Vagina (tissue), 2 donors: ENCODE measurements around the gene ADGRE3. TPM values are rescaled to one million over a fixed set of nuclear protein-coding genes. Genes with fewer than 3 reads are reported as not detected.

ENCODE experiments used
- DNase-seq, 2 donors: peaks; one replicate each; pipeline ENCODE4 v3.0.0-alpha.2; 2017; ENCODE audit errors: extremely low spot score in 2 of 2
- H3K27ac ChIP-seq: fragments of 200-600 bp; sonication (generic); one replicate; pipeline ENCODE4 v1.5.1; 2019
- H3K27me3 ChIP-seq: fragments of 200-600 bp; sonication (generic); one replicate; pipeline ENCODE4 v1.5.1; 2019
- H3K36me3 ChIP-seq, 2 donors: fragments of 200-600 bp; sonication (generic); one replicate each; pipeline ENCODE4 v1.5.1; 2017 to 2019
- H3K4me1 ChIP-seq: fragments of 200-600 bp; sonication (generic); one replicate; pipeline ENCODE4 v1.5.1; 2019
- H3K4me3 ChIP-seq, 2 donors: fragments of 200-600 bp; sonication (generic); 1 replicate in 1 of 2; 2 replicates in 1 of 2; pipeline ENCODE4 v1.5.1; 2016 to 2019
- H3K9me3 ChIP-seq: fragments of 200-600 bp; sonication (generic); one replicate; pipeline ENCODE4 v1.5.1; 2019
- POLR2A ChIP-seq, 2 donors: fragments of 450-650 bp; IDR thresholded peaks; one replicate each; pipeline ENCODE4 v1.6.1; 2017; ENCODE audit warnings: antibody characterized with exemption in 2 of 2, mild to moderate bottlenecking in 2 of 2, moderate library complexity in 2 of 2
- POLR2AphosphoS5 ChIP-seq, 2 donors: sonication (generic); formaldehyde crosslinking; IDR thresholded peaks; one replicate each; pipeline ENCODE4 v1.9.0; 2017; ENCODE audit warnings: antibody characterized with exemption in 2 of 2, mild to moderate bottlenecking in 2 of 2, low read depth in 1 of 2; ENCODE audit not compliant: insufficient read depth in 1 of 2
- intact Hi-C: fragments of 100-400 bp; cut with DNase I; formaldehyde crosslinking; loops from one replicate; pipeline ENCODE4 v1.15.1; 2023
- total RNA-seq: library from RNA; depleted of rRNA; stranded (reverse); fragments of >200 nt; gene quantifications from one replicate; pipeline ENCODE4 v1.2.3, GENCODE V29; 2016
- TF ChIP-seq, protein P1 (sequence below), 3 experiments: fragments of 450-650 bp in 2 of 3; fragments of 200-600 bp in 1 of 3; sonication (generic) in 1 of 3; IDR thresholded peaks; one replicate each; pipeline ENCODE4 v1.5.1; 2017 to 2019; ENCODE audit warnings: antibody characterized with exemption in 3 of 3, mild to moderate bottlenecking in 2 of 3, moderate library complexity in 2 of 3

Gene ADGRE3, protein sequence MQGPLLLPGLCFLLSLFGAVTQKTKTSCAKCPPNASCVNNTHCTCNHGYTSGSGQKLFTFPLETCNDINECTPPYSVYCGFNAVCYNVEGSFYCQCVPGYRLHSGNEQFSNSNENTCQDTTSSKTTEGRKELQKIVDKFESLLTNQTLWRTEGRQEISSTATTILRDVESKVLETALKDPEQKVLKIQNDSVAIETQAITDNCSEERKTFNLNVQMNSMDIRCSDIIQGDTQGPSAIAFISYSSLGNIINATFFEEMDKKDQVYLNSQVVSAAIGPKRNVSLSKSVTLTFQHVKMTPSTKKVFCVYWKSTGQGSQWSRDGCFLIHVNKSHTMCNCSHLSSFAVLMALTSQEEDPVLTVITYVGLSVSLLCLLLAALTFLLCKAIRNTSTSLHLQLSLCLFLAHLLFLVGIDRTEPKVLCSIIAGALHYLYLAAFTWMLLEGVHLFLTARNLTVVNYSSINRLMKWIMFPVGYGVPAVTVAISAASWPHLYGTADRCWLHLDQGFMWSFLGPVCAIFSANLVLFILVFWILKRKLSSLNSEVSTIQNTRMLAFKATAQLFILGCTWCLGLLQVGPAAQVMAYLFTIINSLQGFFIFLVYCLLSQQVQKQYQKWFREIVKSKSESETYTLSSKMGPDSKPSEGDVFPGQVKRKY
- total RNA-seq, result not detected

DNA sequence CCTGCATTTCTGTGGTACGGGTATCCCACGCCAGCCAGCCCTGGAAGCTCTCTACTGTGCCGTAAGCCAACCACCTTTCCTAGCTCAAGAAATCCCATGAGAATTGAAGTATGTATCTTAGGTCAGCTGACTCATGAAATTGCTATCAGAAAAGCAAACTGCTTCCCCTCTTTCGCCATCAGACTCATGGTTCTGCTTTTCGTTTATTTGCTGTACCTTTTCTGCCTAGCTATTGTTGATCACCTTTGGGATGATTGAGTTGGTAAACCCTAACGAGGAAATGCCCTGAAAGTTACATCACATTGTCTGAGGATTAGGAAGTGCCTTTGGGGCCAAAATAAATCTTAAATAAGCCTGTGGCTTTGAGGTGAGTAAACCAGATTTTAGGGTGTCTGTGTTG lies at the start of gene ADGRE3:
Gene ADGRE3 (minus strand): TSS at position 81 of the 400 bp plus-strand sequence. CDS start 74 bp downstream, at position 7.
- DNase-seq, result no peak
- no peaks in the 10 kb centered on the region for H3K9me3 ChIP-seq
- intact Hi-C loops, result no loop called here
- no peaks in the 10 kb centered on the region for H3K4me1 ChIP-seq
- H3K27ac ChIP-seq, result no peak within 1 kb of the TSS
- no peaks in the 10 kb centered on the region for H3K36me3 ChIP-seq
- H3K4me3 ChIP-seq, result no peak within 1 kb of the TSS
- H3K27me3 ChIP-seq, result no peaks in the 10 kb centered on the region
- TF ChIP-seq POLR2AphosphoS5 (IDR thresholded peaks at IDR 0.05; ENCODE audit: insufficient read depth in 1 of 2, low read depth in 1 of 2) (no peak), POLR2A (IDR thresholded peaks at IDR 0.05) (no peak)
- TF ChIP-seq, protein P1, sequence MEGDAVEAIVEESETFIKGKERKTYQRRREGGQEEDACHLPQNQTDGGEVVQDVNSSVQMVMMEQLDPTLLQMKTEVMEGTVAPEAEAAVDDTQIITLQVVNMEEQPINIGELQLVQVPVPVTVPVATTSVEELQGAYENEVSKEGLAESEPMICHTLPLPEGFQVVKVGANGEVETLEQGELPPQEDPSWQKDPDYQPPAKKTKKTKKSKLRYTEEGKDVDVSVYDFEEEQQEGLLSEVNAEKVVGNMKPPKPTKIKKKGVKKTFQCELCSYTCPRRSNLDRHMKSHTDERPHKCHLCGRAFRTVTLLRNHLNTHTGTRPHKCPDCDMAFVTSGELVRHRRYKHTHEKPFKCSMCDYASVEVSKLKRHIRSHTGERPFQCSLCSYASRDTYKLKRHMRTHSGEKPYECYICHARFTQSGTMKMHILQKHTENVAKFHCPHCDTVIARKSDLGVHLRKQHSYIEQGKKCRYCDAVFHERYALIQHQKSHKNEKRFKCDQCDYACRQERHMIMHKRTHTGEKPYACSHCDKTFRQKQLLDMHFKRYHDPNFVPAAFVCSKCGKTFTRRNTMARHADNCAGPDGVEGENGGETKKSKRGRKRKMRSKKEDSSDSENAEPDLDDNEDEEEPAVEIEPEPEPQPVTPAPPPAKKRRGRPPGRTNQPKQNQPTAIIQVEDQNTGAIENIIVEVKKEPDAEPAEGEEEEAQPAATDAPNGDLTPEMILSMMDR (IDR thresholded peaks at IDR 0.05), result no peak

DNA sequence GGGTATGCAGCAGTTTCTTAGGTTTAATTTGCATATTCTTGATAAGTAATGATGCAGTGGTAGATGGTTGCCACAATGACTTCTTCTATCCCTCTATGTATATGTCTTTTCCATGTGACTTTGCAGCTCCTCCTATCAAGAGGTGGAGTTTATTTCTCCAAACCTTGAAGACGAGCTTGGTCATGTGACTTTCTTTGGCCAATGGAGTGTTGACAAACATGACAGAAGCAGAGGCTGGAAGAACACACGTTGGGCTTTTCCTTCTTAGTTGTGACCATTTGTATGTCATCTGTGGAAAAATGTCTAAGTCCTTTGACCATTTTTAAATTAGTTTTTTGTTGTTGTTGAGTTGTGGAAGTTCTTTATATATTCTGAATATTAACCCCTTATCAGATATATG lies 47.5 kb upstream of the ADGRE3 start:
- TF ChIP-seq POLR2AphosphoS5 (IDR thresholded peaks at IDR 0.05; ENCODE audit: insufficient read depth in 1 of 2, low read depth in 1 of 2) (no peak), POLR2A (IDR thresholded peaks at IDR 0.05) (no peak)
- TF ChIP-seq, protein P1 (IDR thresholded peaks at IDR 0.05), result no peak
- H3K27ac ChIP-seq, result no peak overlapping the region
- H3K36me3 ChIP-seq, result peaks cover under 1 to 54% of the 10 kb centered on the region in 2 donors
- peaks cover 72% of the 10 kb centered on the region for H3K9me3 ChIP-seq
- no peak for DNase-seq
- H3K4me1 ChIP-seq, result no peaks in the 10 kb centered on the region
- H3K4me3 ChIP-seq, result no peak overlapping the region
- intact Hi-C loops, result no loop called here
- no peaks in the 10 kb centered on the region for H3K27me3 ChIP-seq

DNA sequence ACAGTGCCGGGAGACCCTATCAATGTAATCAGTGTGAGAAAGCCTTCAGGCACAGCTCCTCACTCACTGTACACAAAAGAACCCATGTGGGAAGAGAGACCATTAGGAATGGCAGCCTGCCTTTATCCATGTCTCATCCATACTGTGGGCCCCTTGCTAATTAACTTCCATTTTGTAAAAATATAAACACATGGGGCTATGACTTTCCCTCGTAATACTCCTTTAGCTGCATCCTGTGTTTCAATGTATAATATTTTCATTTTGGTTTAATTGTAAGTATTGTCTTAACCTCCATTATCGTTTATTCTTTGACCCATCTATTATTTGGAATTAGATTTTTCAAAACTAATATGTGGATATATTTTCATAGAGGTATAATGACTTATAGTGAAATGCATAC lies 44.5 kb upstream of the ADGRE3 start:
- Histone ChIP-seq H3K4me1 (no peaks in the 10 kb centered on the region), H3K36me3 (peaks cover 15 to 84% of the 10 kb centered on the region in 2 donors), H3K4me3 (no peak overlapping the region), H3K9me3 (peaks cover 76% of the 10 kb centered on the region), H3K27ac (no peak overlapping the region), H3K27me3 (no peaks in the 10 kb centered on the region)
- TF ChIP-seq, protein P1 (IDR thresholded peaks at IDR 0.05), result no peak
- TF ChIP-seq POLR2A (IDR thresholded peaks at IDR 0.05), result no peak
- TF ChIP-seq POLR2AphosphoS5 (IDR thresholded peaks at IDR 0.05; ENCODE audit: insufficient read depth in 1 of 2, low read depth in 1 of 2), result no peak
- DNase-seq, result no peak
- intact Hi-C loops, result no loop called here

DNA sequence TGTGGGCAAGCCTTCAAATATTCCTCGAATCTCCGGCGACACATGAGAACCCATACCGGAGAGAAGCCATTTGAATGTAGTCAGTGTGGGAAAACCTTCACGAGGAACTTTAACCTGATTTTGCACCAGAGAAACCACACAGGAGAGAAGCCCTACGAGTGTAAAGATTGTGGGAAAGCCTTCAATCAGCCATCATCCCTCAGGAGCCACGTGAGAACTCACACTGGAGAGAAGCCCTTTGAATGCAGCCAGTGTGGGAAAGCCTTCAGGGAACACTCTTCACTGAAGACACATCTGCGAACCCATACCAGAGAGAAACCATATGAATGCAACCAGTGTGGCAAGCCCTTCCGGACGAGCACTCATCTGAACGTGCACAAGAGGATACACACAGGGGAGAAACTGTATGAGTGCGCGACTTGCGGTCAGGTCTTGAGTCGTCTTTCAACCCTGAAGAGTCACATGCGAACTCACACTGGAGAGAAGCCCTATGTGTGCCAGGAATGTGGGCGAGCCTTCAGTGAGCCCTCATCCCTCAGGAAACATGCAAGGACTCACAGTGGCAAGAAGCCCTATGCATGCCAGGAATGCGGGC lies 44.0 kb upstream of the ADGRE3 start:
- DNase-seq, result no peak
- Histone ChIP-seq H3K27me3 (no peaks in the 10 kb centered on the region), H3K4me1 (no peaks in the 10 kb centered on the region), H3K27ac (no peak overlapping the region), H3K4me3 (no peak overlapping the region), H3K9me3 (peaks cover 71% of the 10 kb centered on the region), H3K36me3 (peaks cover 15 to 87% of the 10 kb centered on the region in 2 donors)
- TF ChIP-seq, protein P1 (IDR thresholded peaks at IDR 0.05), result no peak
- TF ChIP-seq POLR2AphosphoS5 (IDR thresholded peaks at IDR 0.05; ENCODE audit: insufficient read depth in 1 of 2, low read depth in 1 of 2), result no peak
- intact Hi-C loops, result no loop called here
